GM12878 (cell line): ENCODE measurements around the gene VASP. TPM values are rescaled to one million over a fixed set of nuclear protein-coding genes. Genes with fewer than 3 reads are reported as not detected.

Experiments
- BMI1 ChIP-seq: fragments of 450-650 bp; IDR thresholded peaks from 2 replicates; pipeline ENCODE4 v1.6.1; 2016; ENCODE audit warnings: mild to moderate bottlenecking, moderate library complexity, borderline replicate concordance
- CHD4 ChIP-seq: fragments of 200-600 bp; sonication (generic); IDR thresholded peaks from 2 replicates; pipeline ENCODE4 v1.6.1; 2016; ENCODE audit warnings: mild to moderate bottlenecking
- E2F8 ChIP-seq: fragments of 450-650 bp; IDR thresholded peaks from 2 replicates; pipeline ENCODE4 v1.6.1; 2018; ENCODE audit warnings: mild to moderate bottlenecking, low read depth, moderate library complexity; ENCODE audit not compliant: partially characterized antibody
- FOXM1 ChIP-seq: IDR thresholded peaks from 2 replicates; pipeline ENCODE4 v1.6.1; 2012; ENCODE audit warnings: low read depth, mild to moderate bottlenecking, inconsistent platforms, low read length, moderate library complexity
- GABPA ChIP-seq: IDR thresholded peaks from 2 replicates; pipeline ENCODE4 v1.6.1; 2014; ENCODE audit warnings: antibody characterized with exemption, low read depth, mild to moderate bottlenecking, inconsistent platforms
- PML ChIP-seq: IDR thresholded peaks from 2 replicates; pipeline ENCODE4 v1.6.1; 2012; ENCODE audit warnings: low read length, inconsistent platforms
- TARDBP ChIP-seq: IDR thresholded peaks from 2 replicates; pipeline ENCODE4 v1.6.1; 2016; ENCODE audit warnings: borderline replicate concordance
- ZNF592 ChIP-seq: fragments of 450-650 bp; IDR thresholded peaks from 2 replicates; pipeline ENCODE4 v1.6.1; 2017; ENCODE audit warnings: mild to moderate bottlenecking, moderate library complexity
- polyA plus RNA-seq, 11 experiments: library from polyadenylated mRNA; depleted of rRNA in 4 of 11; unstranded in 6 of 11; stranded (reverse) in 5 of 11; fragments of >200 nt; fragmentation: Nextera tagmentation in 4 of 11; fragmentation: Illumina TruSeq in 1 of 11; extraction: Ambion mirVana in 4 of 11; extraction: Trizol in 1 of 11; gene quantifications; 1 replicate in 1 of 11; 2 replicates in 10 of 11; pipeline versions ENCODE4 v1.2.1 to v1.2.3, GENCODE V29; 2011 to 2016; ENCODE audit warnings: inconsistent platforms in 2 of 11, missing spikeins in 2 of 11, low read depth in 1 of 11
- total RNA-seq, 4 experiments: library from RNA; depleted of rRNA in 3 of 4; stranded (reverse); fragments of >200 nt in 3 of 4; fragmentation: Illumina TruSeq in 1 of 4; extraction: Trizol in 1 of 4; gene quantifications; 2 replicates each; pipeline versions ENCODE4 v1.2.1 to v1.2.3, GENCODE V29; 2013 to 2021

The VASP gene
- total and polyA plus RNA-seq, 10 of the 15 experiments (the other 5 are each of a cell fraction or from before 2014, with no cell fraction given) = 19.5 to 298 (median 84.8) TPM

- TF ChIP-seq ZNF592 (no peak), GABPA (no peak), CHD4 (no peak), BMI1 (no peak), E2F8 (no peak), PML (no peak), TARDBP (no peak), FOXM1 (no peak)
Observed at GRCh38 chr19:45497791-45498190, 9.5 kb upstream of the VASP start (continued).
